Testis (tissue), 3 donors: ENCODE results near the gene DEPDC5. TPM values are rescaled to one million over a fixed set of nuclear protein-coding genes. Genes with fewer than 3 reads are reported as not detected.

Experiments
- DNase-seq: peaks from one replicate; pipeline ENCODE4 v3.0.0-alpha.2; 2019
- H3K27ac ChIP-seq, 2 donors: fragments of 200-600 bp; sonication (generic); one replicate each; pipeline ENCODE4 v1.5.1; 2019
- H3K27me3 ChIP-seq: fragments of 200-600 bp; sonication (generic); one replicate; pipeline ENCODE4 v1.5.1; 2019
- H3K36me3 ChIP-seq: fragments of 200-600 bp; sonication (generic); one replicate; pipeline ENCODE4 v1.5.1; 2017; ENCODE audit warnings: low read depth; ENCODE audit errors: missing control alignments
- H3K4me1 ChIP-seq: fragments of 200-600 bp; sonication (generic); one replicate; pipeline ENCODE4 v1.5.1; 2019
- H3K4me3 ChIP-seq, 2 donors: fragments of 200-600 bp; sonication (generic); one replicate each; pipeline ENCODE4 v1.5.1; 2017 to 2019
- H3K9me3 ChIP-seq: fragments of 200-600 bp; sonication (generic); one replicate; pipeline ENCODE4 v1.5.1; 2017
- POLR2A ChIP-seq: fragments of 450-650 bp; IDR thresholded peaks from one replicate; pipeline ENCODE4 v1.6.1; 2017; ENCODE audit warnings: antibody characterized with exemption, mild to moderate bottlenecking, moderate library complexity
- WGBS, 2 donors: methylation state at CpG; one replicate each; pipeline ENCODE4 v1.1.5; 2018; 5-methylcytosine and 5-hydroxymethylcytosine counted together
- intact Hi-C: fragments of 100-400 bp; cut with DNase I; formaldehyde crosslinking; loops from one replicate; pipeline ENCODE4 v1.15.1; 2023; ENCODE audit warnings: low total_unique reads
- polyA plus RNA-seq: library from polyadenylated mRNA; stranded (reverse); fragments of 350-450 nt; fragmentation: Illumina TruSeq; extraction: RNeasy Lipid Tissue Mini Kit (QIAGEN cat#74804); gene quantifications from one replicate; pipeline ENCODE4 v1.2.3, GENCODE V29; 2014; ENCODE audit warnings: low read depth, low replicate concordance; ENCODE audit not compliant: insufficient read depth
- total RNA-seq, 2 donors: library from RNA; depleted of rRNA; stranded (reverse); fragments of >200 nt; gene quantifications; one replicate each; pipeline ENCODE4 v1.2.3, GENCODE V29; 2016
- TF ChIP-seq, protein P1 (sequence below), 3 experiments: fragments of 450-650 bp in 2 of 3; fragments of 200-600 bp in 1 of 3; sonication (generic) in 1 of 3; IDR thresholded peaks; one replicate each; pipeline ENCODE4 v1.5.1; 2016 to 2019; ENCODE audit warnings: antibody characterized with exemption in 3 of 3, mild to moderate bottlenecking in 2 of 3, moderate library complexity in 1 of 3

Gene DEPDC5
- total and polyA plus RNA-seq, 3 donors from 2014 or later: 22.1 to 70.6 (median 57.8) TPM

DNA sequence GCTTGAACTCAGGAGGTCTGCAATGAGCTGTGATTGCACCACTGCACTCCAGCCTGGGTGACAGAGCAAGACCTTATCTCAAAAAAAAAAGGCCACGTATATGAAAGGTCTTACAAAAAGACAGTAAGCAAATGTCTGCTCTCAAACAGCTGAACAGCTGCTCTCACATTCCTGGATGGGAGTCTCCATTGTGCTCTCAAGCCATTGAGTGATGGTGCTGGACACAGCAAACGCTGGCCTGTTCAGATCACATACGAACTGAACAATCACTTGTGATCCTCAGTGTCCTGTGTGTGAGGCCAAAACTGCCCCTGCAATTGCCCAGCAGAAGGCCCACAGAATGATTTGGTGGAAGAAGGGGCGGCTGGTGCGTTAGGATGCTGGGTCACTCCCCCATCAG is 156.2 kb downstream of the DEPDC5 start:
- H3K36me3 ChIP-seq: no peaks in the 10 kb centered on the region

GRCh38 chr22:31911565-31912406 is 158.0 kb downstream of the DEPDC5 start:
- H3K27ac ChIP-seq: no peak overlapping the region
- DNase-seq: no peak
- TF ChIP-seq, protein P1, sequence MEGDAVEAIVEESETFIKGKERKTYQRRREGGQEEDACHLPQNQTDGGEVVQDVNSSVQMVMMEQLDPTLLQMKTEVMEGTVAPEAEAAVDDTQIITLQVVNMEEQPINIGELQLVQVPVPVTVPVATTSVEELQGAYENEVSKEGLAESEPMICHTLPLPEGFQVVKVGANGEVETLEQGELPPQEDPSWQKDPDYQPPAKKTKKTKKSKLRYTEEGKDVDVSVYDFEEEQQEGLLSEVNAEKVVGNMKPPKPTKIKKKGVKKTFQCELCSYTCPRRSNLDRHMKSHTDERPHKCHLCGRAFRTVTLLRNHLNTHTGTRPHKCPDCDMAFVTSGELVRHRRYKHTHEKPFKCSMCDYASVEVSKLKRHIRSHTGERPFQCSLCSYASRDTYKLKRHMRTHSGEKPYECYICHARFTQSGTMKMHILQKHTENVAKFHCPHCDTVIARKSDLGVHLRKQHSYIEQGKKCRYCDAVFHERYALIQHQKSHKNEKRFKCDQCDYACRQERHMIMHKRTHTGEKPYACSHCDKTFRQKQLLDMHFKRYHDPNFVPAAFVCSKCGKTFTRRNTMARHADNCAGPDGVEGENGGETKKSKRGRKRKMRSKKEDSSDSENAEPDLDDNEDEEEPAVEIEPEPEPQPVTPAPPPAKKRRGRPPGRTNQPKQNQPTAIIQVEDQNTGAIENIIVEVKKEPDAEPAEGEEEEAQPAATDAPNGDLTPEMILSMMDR (IDR thresholded peaks at IDR 0.05): no peak
- TF ChIP-seq POLR2A: no peak
- no peaks in the 10 kb centered on the region for H3K27me3 ChIP-seq
- intact Hi-C loops: no loop called here
- H3K4me1 ChIP-seq: no peaks in the 10 kb centered on the region
- no peak overlapping the region for H3K4me3 ChIP-seq
- WGBS, 2 donors: 85 to 98% methylated on average over 7 of the region's 7 CpGs
- H3K36me3 ChIP-seq: no peaks in the 10 kb centered on the region
- H3K9me3 ChIP-seq: no peaks in the 10 kb centered on the region

More for the DNA sequence above, 156.2 kb downstream of the DEPDC5 start:
- intact Hi-C loops: no loop called here
- no peak for DNase-seq
- no peak overlapping the region for H3K27ac ChIP-seq
- H3K4me3 ChIP-seq: no peak overlapping the region
- H3K9me3 ChIP-seq: no peaks in the 10 kb centered on the region
- no peaks in the 10 kb centered on the region for H3K27me3 ChIP-seq
- no peak for TF ChIP-seq POLR2A
- TF ChIP-seq, protein P1 (IDR thresholded peaks at IDR 0.05): no peak
- WGBS, 2 donors: 93 to 95% methylated on average over 5 of the region's 5 CpGs
- no peaks in the 10 kb centered on the region for H3K4me1 ChIP-seq

DNA sequence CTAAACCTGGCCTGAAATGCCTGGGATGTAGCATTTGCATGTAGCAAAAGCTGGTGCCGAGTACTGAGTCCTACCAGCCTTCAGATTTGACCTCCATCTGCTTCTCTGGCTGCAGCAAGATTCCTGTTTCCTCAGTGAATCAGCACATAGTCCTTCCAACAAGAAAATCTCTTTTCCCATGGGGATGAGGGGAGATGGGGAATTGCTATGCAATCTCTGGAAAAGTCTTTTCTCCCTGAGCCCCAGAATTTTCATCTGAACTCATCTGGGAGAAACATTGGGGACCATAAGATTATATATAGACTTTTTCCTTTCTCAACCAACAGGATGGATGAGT is 158.6 kb downstream of the DEPDC5 start:
- Histone ChIP-seq H3K36me3 (no peaks in the 10 kb centered on the region), H3K4me3 (no peak overlapping the region), H3K27ac (no peak overlapping the region), H3K9me3 (no peaks in the 10 kb centered on the region), H3K4me1 (no peaks in the 10 kb centered on the region), H3K27me3 (no peaks in the 10 kb centered on the region)
- 42 to 67% methylated on average over 1 of the region's 1 CpG for WGBS, 2 donors
- intact Hi-C loops: no loop called here
- DNase-seq: no peak
- TF ChIP-seq, protein P1 (IDR thresholded peaks at IDR 0.05): no peak
- no peak for TF ChIP-seq POLR2A

DNA sequence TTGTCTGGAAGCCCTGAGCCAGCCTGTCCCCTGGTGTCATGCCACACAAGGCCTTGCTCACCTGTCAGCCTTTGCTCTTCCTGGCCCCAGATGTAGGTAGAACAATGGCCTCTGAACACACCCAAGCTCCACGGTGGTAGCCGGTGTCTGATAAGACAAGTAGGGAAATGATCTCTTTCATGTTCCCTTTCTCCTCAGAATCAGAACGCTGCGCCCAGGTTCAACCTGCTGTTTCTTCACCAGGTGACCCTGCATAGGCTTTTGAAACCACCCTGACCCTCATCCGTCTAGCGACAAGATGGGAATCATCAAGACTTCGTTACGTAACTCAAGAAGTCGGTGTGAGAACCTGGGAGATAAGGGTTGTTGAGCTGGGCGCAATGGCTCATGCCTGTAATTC is 161.8 kb downstream of the DEPDC5 start:
- H3K27ac ChIP-seq: no peak overlapping the region
- no peaks in the 10 kb centered on the region for H3K9me3 ChIP-seq
- intact Hi-C loops: no loop called here
- no peaks in the 10 kb centered on the region for H3K4me1 ChIP-seq
- TF ChIP-seq, protein P1 (IDR thresholded peaks at IDR 0.05): no peak
- no peak for DNase-seq
- 91 to 98% methylated on average over 10 of the region's 10 CpGs for WGBS, 2 donors
- no peaks in the 10 kb centered on the region for H3K36me3 ChIP-seq
- H3K4me3 ChIP-seq: no peak overlapping the region
- H3K27me3 ChIP-seq: no peaks in the 10 kb centered on the region
